Dendritic cell treated with granulocyte-macrophage colony-stimulating factor and Interleukin-4, amounts not matched to agents 40 ng/mL and 50 ng/mL, for 4 days (primary cell): ENCODE results near the gene PLS3.
"Not testable (repeated sequence)": the region's sequence is repeated elsewhere in the genome, so short reads cannot be mapped to it uniquely, and the experiment has no call there.

Experiments used
- H3K27ac Mint-ChIP-seq: one replicate; pipeline ENCODE4 v1.8.0; 2022; ENCODE audit warnings: mild to moderate bottlenecking, mixed read lengths
- H3K27me3 Mint-ChIP-seq: one replicate; pipeline ENCODE4 v1.8.0; 2022; ENCODE audit warnings: mild to moderate bottlenecking, mixed read lengths
- H3K36me3 Mint-ChIP-seq: one replicate; pipeline ENCODE4 v1.8.0; 2022; ENCODE audit warnings: low read depth, mixed read lengths
- H3K4me1 Mint-ChIP-seq: one replicate; pipeline ENCODE4 v1.8.0; 2022; ENCODE audit warnings: low read depth, mixed read lengths
- H3K4me3 Mint-ChIP-seq: one replicate; pipeline ENCODE4 v1.8.0; 2022; ENCODE audit warnings: mild to moderate bottlenecking, moderate library complexity, mixed read lengths
- H3K9me3 Mint-ChIP-seq: one replicate; pipeline ENCODE4 v1.8.0; 2022; ENCODE audit warnings: mixed read lengths
- intact Hi-C: fragments of 100-400 bp; cut with micrococcal nuclease; formaldehyde crosslinking; loops from one replicate; pipeline ENCODE4 v1.15.0; 2022

The PLS3 gene

DNA sequence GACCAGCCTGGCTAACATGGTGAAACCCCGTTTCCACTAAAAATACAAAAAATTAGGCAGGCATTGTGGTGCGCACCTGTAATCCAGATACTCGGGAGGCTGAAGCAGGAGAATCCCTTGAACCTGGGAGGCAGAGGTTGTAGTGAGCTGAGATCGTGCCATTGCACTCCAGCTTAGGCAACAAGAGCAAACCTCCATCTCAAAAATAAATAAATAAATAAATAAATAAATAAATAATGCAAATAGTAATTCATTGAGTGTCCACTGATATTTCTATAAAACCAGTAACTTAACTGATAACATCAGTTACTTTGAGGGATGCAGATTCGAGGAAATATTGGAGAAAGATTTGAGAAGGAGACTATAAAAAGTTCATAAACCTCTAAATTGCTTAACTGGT, 83.4 kb downstream of the PLS3 start:
- H3K27me3 Mint-ChIP-seq, H3K36me3 Mint-ChIP-seq, intact Hi-C loops, H3K9me3 Mint-ChIP-seq, H3K4me3 Mint-ChIP-seq, H3K4me1 Mint-ChIP-seq, H3K27ac Mint-ChIP-seq: not testable (repeated sequence)

DNA sequence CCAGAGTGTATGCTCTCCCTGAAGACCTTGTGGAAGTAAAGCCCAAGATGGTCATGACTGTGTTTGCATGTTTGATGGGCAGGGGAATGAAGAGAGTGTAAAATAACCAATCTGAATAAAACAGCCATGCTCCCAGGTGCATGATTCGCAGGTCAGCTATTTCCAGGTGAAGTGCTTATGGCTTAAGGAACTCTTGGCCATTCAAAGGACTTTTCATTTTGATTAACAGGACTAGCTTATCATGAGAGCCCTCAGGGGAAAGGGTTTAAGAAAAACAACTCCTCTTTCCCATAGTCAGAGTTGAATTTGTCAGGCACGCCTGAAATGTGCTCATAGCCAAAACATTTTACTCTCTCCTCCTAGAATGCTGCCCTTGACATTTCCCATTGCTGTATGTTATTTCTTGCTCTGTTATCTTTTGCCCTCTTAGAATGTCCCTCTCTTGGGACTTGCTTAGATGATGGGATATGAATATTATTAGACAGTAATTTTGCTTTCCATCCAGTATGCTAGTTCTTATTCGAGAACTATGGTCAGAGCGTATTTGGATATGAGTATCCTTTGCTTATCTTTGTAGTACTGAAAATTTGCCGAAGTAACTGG, 88.6 kb downstream of the PLS3 start:
- no peaks in the 10 kb centered on the region for H3K36me3 Mint-ChIP-seq

DNA sequence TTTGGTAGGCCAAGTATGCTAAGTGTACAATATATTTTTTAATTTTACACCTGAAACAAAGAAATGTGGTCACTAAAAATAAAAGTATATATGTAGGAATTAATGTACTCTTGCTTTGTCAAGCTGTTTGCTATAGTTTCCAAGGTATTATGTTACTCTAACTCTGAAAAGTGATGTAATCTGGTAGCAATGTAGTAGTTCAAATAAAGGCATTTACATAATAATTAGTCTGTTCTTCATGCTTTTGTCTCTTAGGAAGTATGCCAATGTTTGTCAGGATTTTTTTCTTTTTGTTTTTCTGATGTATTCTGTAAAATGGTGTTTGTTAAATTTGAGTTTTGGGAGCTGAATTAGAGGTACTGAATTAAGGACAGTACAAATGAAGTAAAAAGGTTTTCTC, 89.5 kb downstream of the PLS3 start:
- Mint-ChIP-seq H3K9me3 (no peaks in the 10 kb centered on the region), H3K27me3 (no peaks in the 10 kb centered on the region), H3K4me3 (no peak overlapping the region), H3K27ac (no peak overlapping the region), H3K36me3 (no peaks in the 10 kb centered on the region), H3K4me1 (no peaks in the 10 kb centered on the region)
- intact Hi-C loops: loop anchor here (2.0 kb wide), 1 partner anchor 290 kb away; no protein-coding TSS in a partner anchor

More for the DNA sequence above, 88.6 kb downstream of the PLS3 start:
- no peaks in the 10 kb centered on the region for H3K4me1 Mint-ChIP-seq
- intact Hi-C loops: loop anchor here (2.0 kb wide), 1 partner anchor 291 kb away; no protein-coding TSS in a partner anchor
- no peak overlapping the region for H3K27ac Mint-ChIP-seq
- H3K9me3 Mint-ChIP-seq: no peaks in the 10 kb centered on the region
- no peaks in the 10 kb centered on the region for H3K27me3 Mint-ChIP-seq
- no peak overlapping the region for H3K4me3 Mint-ChIP-seq

DNA sequence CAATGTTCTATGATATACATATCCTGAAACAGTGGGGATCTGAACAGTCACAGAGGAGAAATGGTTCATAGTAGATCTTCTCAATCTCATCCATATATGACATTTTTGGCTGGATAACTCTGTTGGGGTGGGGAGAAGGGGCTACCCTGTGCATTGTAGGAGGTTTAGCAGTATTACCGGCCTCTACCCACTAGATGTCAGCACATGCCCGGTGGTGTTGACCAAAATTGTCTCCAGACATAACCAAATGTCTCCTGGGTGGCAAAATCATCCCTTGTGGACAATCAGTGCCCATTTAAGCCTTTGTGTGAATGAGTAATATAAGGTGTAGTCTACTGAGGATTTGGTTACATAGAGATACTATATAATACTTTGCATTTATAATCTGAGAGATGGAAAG, 89.9 kb downstream of the PLS3 start:
- no peaks in the 10 kb centered on the region for H3K36me3 Mint-ChIP-seq
- H3K27ac Mint-ChIP-seq: no peak overlapping the region
- H3K4me1 Mint-ChIP-seq: no peaks in the 10 kb centered on the region
- no peaks in the 10 kb centered on the region for H3K9me3 Mint-ChIP-seq
- no peaks in the 10 kb centered on the region for H3K27me3 Mint-ChIP-seq
- intact Hi-C loops: loop anchor here (2.0 kb wide), 1 partner anchor 290 kb away; no protein-coding TSS in a partner anchor
- H3K4me3 Mint-ChIP-seq: no peak overlapping the region

DNA sequence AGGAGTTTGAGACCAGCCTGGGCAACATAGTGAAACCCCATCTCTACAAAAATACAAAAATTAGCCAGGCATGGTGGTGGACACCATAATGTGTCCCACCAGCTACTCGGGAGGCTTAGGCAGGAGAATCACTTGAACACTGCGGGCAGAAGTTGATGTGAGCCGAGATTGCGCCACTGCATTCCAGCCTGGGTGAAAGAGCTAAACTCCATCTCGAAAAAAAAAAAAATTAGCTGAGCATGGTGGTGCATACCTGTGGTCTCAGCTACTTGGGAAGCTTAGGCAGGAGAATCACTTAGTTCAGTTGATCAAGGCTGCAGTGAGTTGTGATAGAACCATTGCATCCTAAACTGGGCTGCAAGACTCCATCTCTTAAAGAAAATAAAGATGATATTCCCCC, 91.2 kb downstream of the PLS3 start:
- Mint-ChIP-seq H3K4me3 (no peak overlapping the region), H3K36me3 (no peaks in the 10 kb centered on the region), H3K4me1 (no peaks in the 10 kb centered on the region), H3K9me3 (no peaks in the 10 kb centered on the region), H3K27me3 (no peaks in the 10 kb centered on the region), H3K27ac (no peak overlapping the region)
- intact Hi-C loops: no loop called here

DNA sequence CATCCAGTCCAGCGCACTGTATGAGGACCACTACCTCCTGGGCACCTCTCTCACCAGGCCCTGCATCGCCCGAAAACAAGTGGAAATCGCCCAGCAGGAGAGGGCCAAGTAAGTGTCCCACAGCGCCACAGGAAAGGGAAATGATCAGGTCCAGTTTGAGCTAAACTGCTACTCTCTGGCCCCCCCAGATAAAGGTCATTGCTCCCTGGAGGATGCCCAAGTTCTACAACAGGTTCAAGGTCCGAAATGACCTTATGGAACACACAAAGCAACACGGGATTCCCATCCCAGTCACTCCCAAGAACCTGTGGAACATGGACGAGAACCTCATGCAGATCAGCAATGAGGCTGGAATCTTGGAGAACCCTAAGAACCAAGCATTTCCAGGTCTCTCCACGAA, 104.1 kb downstream of the PLS3 start:
- H3K4me1 Mint-ChIP-seq: no peaks in the 10 kb centered on the region
- H3K27me3 Mint-ChIP-seq: no peaks in the 10 kb centered on the region
- H3K27ac Mint-ChIP-seq: no peak overlapping the region
- no peak overlapping the region for H3K4me3 Mint-ChIP-seq
- no peaks in the 10 kb centered on the region for H3K9me3 Mint-ChIP-seq
- intact Hi-C loops: no loop called here
- no peaks in the 10 kb centered on the region for H3K36me3 Mint-ChIP-seq

DNA sequence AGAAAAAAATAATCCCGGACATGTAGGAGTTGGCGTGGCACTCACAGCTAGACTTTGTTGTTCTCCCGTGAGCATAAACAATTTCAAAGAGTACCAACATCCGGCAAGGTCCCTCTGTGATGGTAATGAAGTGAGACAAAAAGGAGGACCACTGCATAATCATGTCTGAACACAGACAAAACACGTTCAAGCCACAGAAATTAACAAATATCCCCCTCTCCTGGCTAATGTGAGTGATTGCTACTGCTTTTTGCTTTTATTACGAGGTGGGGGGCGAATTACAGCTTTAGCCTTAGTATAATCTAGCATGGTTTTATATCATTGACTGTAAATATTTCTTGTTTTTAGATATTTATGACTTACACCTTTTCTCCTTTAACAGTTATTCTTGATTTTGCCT, 118.5 kb downstream of the PLS3 start:
- no peaks in the 10 kb centered on the region for H3K9me3 Mint-ChIP-seq
- intact Hi-C loops: no loop called here
- no peaks in the 10 kb centered on the region for H3K4me1 Mint-ChIP-seq
- H3K36me3 Mint-ChIP-seq: no peaks in the 10 kb centered on the region
- no peak overlapping the region for H3K4me3 Mint-ChIP-seq
- no peak overlapping the region for H3K27ac Mint-ChIP-seq
- H3K27me3 Mint-ChIP-seq: no peaks in the 10 kb centered on the region

DNA sequence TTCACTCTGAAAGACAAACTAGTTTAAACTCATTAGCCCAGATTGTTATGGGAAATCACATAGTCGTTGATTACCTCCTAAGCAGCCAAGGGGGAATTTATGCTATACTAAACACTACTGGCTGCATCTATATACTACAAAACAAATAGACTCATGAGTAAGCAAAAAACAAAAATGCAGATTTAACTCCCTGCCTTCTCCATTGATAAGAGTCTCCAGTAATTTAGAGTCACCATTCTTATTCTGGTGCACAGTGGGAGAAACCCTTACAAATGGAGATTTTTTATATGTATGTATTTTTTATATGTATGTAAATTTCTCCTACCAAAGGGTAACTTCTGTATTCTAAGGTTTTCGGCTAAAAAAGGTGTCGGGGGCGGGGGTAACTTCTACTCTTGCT, 126.6 kb downstream of the PLS3 start:
- intact Hi-C loops: no loop called here
- Mint-ChIP-seq H3K4me1 (no peaks in the 10 kb centered on the region), H3K4me3 (no peak overlapping the region), H3K27ac (no peak overlapping the region), H3K36me3 (no peaks in the 10 kb centered on the region), H3K9me3 (no peaks in the 10 kb centered on the region), H3K27me3 (no peaks in the 10 kb centered on the region)

DNA sequence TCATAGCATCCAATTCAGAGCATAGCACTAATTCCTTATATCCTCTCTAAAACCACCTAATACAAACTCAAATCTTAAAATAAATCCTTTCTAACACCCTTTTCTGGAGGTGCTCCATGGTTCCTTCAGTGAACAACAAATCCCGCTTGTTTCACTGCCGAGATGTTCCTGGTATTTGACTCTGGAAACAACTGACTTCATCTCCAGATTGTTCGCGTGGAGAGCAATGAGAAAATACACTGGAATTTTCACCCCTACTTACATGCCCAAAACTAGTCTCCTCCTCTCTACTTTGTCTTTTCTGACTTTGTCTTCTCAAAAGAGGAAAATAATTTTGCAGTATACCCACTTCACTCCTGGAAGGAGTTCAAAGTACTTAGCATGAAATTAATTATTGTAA, 129.0 kb downstream of the PLS3 start:
- H3K27ac Mint-ChIP-seq: no peak overlapping the region
- H3K36me3 Mint-ChIP-seq: no peaks in the 10 kb centered on the region
- H3K27me3 Mint-ChIP-seq: no peaks in the 10 kb centered on the region
- H3K9me3 Mint-ChIP-seq: no peaks in the 10 kb centered on the region
- no peaks in the 10 kb centered on the region for H3K4me1 Mint-ChIP-seq
- intact Hi-C loops: no loop called here
- no peak overlapping the region for H3K4me3 Mint-ChIP-seq

DNA sequence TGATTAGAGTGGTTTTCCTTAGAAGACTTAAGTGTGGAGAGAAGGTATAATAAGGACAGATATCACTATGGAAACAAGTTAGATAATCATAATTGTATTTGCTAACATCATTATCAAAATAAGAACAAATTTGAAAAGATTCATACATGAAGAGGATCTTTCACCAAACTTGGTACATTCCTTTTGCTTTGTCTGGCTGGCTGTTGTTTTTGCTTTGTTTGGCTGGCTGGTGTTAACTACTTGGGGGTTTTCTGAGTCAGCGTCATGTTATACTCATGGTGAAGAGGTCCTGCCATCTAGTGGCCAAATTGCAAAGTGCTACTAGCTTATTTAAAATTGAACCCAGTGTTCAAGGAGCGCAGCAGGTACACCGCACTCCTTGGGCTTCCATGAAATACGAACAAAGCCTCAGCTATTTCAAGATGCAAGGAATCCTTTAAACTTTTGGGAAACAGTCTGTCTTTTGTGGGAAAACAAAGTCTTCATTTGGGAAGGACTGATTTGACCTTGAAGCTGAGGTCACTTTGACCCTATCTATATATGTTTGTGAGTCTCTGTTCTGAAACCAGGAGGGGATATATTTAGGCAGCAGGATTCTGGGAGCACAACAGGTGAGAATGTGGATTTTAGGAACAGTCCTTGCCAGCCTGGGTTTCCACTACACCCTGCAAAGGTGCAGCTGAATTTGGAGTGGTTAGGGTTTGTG, 129.7 kb downstream of the PLS3 start:
- Mint-ChIP-seq H3K36me3 (no peaks in the 10 kb centered on the region), H3K4me1 (no peaks in the 10 kb centered on the region), H3K9me3 (no peaks in the 10 kb centered on the region), H3K27ac (no peak overlapping the region), H3K4me3 (no peak overlapping the region), H3K27me3 (no peaks in the 10 kb centered on the region)
- intact Hi-C loops: no loop called here

DNA sequence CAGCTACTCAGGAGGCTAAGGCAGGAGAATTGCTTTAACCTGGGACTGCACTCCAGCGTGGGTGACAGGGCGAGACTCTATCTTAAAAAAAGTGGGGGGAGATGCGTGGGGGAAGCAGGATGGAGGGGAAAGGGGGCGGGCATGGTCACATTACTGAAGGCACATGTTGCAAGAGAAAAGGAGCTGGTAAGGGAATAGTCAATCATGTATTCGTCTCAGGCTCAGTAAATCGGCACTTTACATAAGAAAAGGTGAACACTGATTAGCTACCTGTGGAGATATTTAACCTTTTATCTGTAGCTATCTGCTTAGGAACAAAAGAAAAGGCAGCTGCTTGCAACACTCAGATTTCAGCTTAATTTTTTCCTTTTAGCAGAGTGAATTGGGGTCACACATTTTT, 132.5 kb downstream of the PLS3 start:
- Mint-ChIP-seq H3K36me3 (no peaks in the 10 kb centered on the region), H3K27me3 (no peaks in the 10 kb centered on the region), H3K4me3 (no peak overlapping the region), H3K27ac (no peak overlapping the region), H3K4me1 (no peaks in the 10 kb centered on the region), H3K9me3 (no peaks in the 10 kb centered on the region)
- intact Hi-C loops: no loop called here

DNA sequence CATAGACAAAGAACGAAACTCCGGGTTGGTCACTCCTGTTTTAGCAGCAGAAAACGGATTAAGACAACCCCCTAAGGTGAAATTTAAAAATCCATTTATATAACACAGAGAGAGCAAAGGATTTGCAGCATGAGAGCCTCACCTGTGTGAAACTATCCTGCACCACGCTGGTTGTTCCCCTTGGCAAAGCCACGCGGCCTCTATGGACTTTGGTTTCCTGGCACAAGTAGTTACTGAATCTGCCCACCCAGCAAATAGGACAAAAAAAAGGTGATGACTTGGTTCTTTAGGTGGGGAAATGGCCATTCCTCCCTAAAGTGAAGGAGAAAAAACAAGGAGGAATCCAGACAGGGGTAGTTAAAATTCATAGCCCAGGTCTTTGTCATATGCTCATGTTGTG, 133.1 kb downstream of the PLS3 start:
- Mint-ChIP-seq H3K27me3 (no peaks in the 10 kb centered on the region), H3K36me3 (no peaks in the 10 kb centered on the region), H3K4me1 (no peaks in the 10 kb centered on the region), H3K4me3 (no peak overlapping the region), H3K27ac (no peak overlapping the region), H3K9me3 (no peaks in the 10 kb centered on the region)
- intact Hi-C loops: no loop called here

DNA sequence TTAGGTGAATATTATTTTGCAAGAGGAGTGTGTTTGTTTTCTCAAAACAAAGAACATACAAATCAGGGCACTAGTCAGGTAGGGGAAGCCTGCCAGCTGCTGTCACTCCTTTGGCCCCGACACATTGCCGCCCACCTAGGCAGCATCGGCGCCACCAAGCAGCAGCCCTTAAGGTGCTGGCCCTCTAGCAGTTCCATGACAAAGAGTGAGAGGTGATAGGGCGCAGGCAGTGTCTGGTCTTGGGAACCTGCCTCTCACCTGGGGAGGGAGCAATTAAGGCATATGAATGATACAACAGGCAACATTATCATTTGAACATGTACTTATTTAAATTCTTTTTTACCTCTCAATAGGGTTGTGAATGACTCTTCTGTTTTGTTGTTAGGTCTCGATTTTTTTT, 135.1 kb downstream of the PLS3 start:
- intact Hi-C loops: no loop called here
- Mint-ChIP-seq H3K27me3 (no peaks in the 10 kb centered on the region), H3K27ac (no peak overlapping the region), H3K36me3 (no peaks in the 10 kb centered on the region), H3K4me3 (no peak overlapping the region), H3K4me1 (no peaks in the 10 kb centered on the region), H3K9me3 (no peaks in the 10 kb centered on the region)

DNA sequence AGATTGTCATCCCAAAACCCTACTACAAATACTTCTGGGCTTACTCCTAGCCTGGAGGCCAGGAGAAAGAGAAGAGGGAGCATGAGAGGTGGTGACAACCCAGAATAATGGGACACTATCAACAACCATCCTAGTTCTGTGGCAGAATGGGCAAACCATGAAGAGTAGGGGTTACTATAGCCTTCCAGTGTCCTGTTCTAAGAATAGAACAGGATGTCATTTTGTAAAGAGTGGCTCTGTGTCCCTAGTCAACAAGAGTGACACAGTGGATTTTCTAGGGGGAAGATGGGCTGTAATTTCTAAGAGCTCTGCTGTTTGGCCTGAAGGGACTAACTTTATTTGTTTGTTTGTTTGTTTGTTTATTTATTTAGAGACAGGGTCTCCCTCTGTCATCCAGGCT, 136.0 kb downstream of the PLS3 start:
- intact Hi-C loops: no loop called here
- no peaks in the 10 kb centered on the region for H3K9me3 Mint-ChIP-seq
- H3K4me3 Mint-ChIP-seq: no peak overlapping the region
- H3K27me3 Mint-ChIP-seq: no peaks in the 10 kb centered on the region
- H3K36me3 Mint-ChIP-seq: no peaks in the 10 kb centered on the region
- no peaks in the 10 kb centered on the region for H3K4me1 Mint-ChIP-seq
- no peak overlapping the region for H3K27ac Mint-ChIP-seq

DNA sequence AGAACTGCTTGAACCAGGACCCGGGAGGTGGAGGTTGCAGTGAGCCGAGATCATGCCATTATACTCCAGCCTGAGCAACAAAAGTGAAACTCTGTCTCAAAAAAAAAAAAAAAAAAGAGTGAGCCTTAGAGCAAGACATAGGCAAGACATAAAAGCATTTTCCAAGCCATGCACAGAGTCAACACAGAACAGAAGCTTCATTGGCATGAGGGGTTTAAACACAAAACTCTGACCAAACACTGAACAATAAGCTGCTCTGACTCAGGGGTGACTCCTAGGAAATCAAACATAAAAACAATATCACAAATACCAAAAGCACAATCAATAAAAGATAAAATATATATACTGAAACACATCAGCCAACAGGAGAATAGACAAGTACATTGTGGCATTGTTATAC, 136.8 kb downstream of the PLS3 start:
- Mint-ChIP-seq H3K36me3 (no peaks in the 10 kb centered on the region), H3K27ac (no peak overlapping the region), H3K4me3 (no peak overlapping the region), H3K27me3 (no peaks in the 10 kb centered on the region), H3K4me1 (no peaks in the 10 kb centered on the region), H3K9me3 (no peaks in the 10 kb centered on the region)
- intact Hi-C loops: no loop called here
